ENCODE results near the gene ARGLU1. TPM values are rescaled to one million over a fixed set of nuclear protein-coding genes. Genes with fewer than 3 reads are reported as not detected.

Gene ARGLU1
- total RNA-seq, 1 donor, result 42.0 TPM

DNA sequence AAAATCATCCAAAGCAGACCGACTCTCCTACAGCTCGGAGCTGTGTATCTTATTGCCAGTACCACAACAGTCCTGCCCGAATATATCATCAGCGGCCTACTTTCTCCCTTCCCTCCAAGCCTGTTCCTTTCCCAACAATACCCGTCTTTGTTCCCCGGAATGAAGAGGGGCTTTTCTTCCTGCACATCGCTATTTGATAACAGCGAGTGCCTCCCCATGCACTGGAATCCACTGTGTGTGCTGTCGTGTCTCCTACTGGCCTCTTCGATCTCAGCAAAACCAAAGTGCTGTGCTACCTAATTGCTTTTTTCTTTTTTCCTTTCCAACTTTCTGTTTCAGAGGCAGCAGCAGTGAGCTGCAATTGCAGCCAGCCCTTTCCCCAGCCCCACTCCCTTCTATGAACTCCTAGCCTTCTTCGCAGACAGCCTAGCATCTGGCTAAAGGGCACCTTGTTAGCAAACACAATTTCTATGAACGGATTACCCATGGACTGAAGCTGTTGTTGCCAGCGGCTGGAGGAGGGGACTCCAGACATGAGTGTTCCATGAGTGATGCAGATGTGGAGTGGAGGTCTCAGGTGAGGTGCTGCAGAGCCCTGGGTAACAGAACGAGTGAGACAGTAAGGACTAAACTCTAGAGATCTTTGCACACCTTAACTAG lies 75.9 kb downstream of the ARGLU1 start:
- Histone ChIP-seq H3K9me3 (ENCODE audit: low read depth, low read length) (no peaks in the 10 kb centered on the region), H3K36me3 (ENCODE audit: insufficient read depth, low read length) (peaks cover 38% of the 10 kb centered on the region), H3K27ac (ENCODE audit: low read depth, low read length) (no peak overlapping the region), H3K79me2 (ENCODE audit: insufficient read depth, low read length) (peaks cover 6% of the 10 kb centered on the region), H3K4me3 (ENCODE audit: insufficient read depth, low read length) (no peak overlapping the region), H2AFZ (ENCODE audit: low read length) (no peak overlapping the region), H3K4me1 (ENCODE audit: insufficient read depth, low read length) (no peaks in the 10 kb centered on the region), H3K4me2 (ENCODE audit: insufficient read depth, low read length) (no peak overlapping the region), H3K27me3 (ENCODE audit: insufficient read depth, low read length) (no peaks in the 10 kb centered on the region), H4K20me1 (ENCODE audit: insufficient read depth, low read length) (no peaks in the 10 kb centered on the region)
- TF ChIP-seq, protein P1, sequence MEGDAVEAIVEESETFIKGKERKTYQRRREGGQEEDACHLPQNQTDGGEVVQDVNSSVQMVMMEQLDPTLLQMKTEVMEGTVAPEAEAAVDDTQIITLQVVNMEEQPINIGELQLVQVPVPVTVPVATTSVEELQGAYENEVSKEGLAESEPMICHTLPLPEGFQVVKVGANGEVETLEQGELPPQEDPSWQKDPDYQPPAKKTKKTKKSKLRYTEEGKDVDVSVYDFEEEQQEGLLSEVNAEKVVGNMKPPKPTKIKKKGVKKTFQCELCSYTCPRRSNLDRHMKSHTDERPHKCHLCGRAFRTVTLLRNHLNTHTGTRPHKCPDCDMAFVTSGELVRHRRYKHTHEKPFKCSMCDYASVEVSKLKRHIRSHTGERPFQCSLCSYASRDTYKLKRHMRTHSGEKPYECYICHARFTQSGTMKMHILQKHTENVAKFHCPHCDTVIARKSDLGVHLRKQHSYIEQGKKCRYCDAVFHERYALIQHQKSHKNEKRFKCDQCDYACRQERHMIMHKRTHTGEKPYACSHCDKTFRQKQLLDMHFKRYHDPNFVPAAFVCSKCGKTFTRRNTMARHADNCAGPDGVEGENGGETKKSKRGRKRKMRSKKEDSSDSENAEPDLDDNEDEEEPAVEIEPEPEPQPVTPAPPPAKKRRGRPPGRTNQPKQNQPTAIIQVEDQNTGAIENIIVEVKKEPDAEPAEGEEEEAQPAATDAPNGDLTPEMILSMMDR (IDR thresholded peaks at IDR 0.05; ENCODE audit: extremely low read depth, low read depth, low read length), result no peak
- DNase-seq (ENCODE audit: insufficient read length, low spot score, missing footprints), result no peak

Other genes with a start within 250 kb of the ARGLU1 start
- 10.0 and 17.0 TPM in 2 replicates for gene EFNB2, start 32.5 kb downstream of the ARGLU1 start, total RNA-seq